GM18499 (cell line): ENCODE data around the gene RABL6.
"Not testable (repeated sequence)": the region's sequence is repeated elsewhere in the genome, so short reads cannot be mapped to it uniquely, and the experiment has no call there.

Experiments used
- ATAC-seq: cut with Tn5 transposase; IDR thresholded peaks from one replicate; pipeline ENCODE4 v1.9.1; 2021; ENCODE audit warnings: moderate number of reproducible peaks; ENCODE audit not compliant: insufficient read depth, unreplicated experiment

Gene RABL6

GRCh38 chr9:136843801-136844740 lies 36.3 kb downstream of the RABL6 start:
- ATAC-seq: not testable (repeated sequence)

GRCh38 chr9:136844761-136845464 lies 37.2 kb downstream of the RABL6 start:
- no peak for ATAC-seq

GRCh38 chr9:136845465-136846260 lies 37.9 kb downstream of the RABL6 start:
- no peak for ATAC-seq

- no peak for ATAC-seq
These were observed 38.8 kb downstream of the RABL6 start for GRCh38 chr9:136846376-136847087.

GRCh38 chr9:136847088-136847825 lies 39.5 kb downstream of the RABL6 start:
- no peak for ATAC-seq

GRCh38 chr9:136847826-136848392 lies 40.2 kb downstream of the RABL6 start:
- no peak for ATAC-seq

GRCh38 chr9:136848393-136849037 lies 40.8 kb downstream of the RABL6 start:
- ATAC-seq: no peak

GRCh38 chr9:136849038-136849959 lies 41.6 kb downstream of the RABL6 start, which contains the start of gene PHPT1:
Gene PHPT1 (plus strand): TSS chr9:136849409. CDS start chr9:136849431, 22 bp downstream.
- ATAC-seq: peak; percentile 67

GRCh38 chr9:136849960-136850865 lies 42.5 kb downstream of the RABL6 start:
- no peak for ATAC-seq

- ATAC-seq: no peak
These were observed 43.4 kb downstream of the RABL6 start for GRCh38 chr9:136850866-136851775.

GRCh38 chr9:136851941-136852663 lies 44.4 kb downstream of the RABL6 start, which contains the start of gene MAMDC4:
Gene MAMDC4 (plus strand): TSS chr9:136852346. CDS start chr9:136852417, 71 bp downstream.
- ATAC-seq: no peak

- no peak for ATAC-seq
These were observed 45.2 kb downstream of the RABL6 start for GRCh38 chr9:136852664-136853595.

GRCh38 chr9:136853596-136854112 lies 45.9 kb downstream of the RABL6 start:
- no peak for ATAC-seq
